ENCODE data around the gene MMAA.
"Not testable (repeated sequence)": the region's sequence is repeated elsewhere in the genome, so short reads cannot be mapped to it uniquely, and the experiment has no call there.

The MMAA gene

DNA sequence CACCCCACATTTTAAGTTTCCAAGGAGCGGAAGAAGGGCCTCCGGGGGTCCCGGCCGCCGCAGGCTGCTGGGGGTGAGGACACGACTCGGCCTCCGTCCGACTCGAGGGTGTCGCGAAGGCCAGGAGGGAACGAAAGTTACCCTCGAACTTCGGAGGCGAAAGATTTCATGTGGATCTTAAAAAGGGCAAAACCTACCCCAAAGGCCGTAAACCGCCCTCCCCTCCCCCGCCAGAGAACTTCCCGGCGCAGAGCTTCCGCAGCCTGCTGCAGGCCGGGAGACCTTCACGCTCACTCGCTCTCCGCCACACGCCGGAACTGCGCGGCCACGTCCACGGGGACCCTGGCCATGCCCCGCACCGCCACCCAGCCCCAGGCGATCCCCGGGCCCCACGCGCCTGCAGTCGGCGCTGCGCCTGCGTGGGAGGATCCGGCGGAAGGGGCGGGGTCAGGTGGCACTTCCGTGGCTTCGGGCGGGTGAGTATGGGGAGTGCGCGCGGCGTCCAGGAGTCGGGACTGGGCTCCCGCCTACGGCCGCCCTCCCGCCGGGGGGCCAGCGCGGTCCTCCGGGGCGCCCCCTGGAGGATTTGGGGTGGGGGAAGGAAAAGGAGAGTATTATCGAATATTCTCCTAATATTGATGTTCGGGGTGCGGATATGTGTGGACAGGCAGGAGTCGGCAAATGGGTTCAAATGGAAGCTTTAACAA lies at the start of gene MMAA:
TSS of gene MMAA (plus strand) at position 454 of the 707 bp plus-strand sequence. CDS start 19,755 bp downstream, outside the sequence.
- DNase-seq (ENCODE audit: low read depth) = peak; percentile 97

DNA sequence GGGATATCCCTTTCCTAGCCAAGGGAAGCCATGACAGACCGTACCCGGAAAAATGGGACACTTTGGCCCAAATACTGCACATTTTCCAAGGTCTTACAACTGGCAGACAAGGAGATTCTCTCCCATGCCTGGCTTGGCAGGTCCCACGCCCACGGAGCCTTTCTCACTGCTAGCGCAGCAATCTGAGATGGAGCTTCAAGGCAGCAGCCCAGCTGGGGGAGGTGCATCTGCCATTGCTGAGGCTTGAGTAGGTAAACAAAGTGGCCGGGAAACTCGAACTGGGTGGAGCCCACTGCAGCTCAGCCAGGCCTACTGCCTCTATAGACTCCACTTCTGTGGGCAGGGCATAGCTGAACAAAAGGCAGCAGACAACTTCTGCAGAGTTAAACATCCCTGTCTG lies 44.6 kb upstream of the MMAA start:
- DNase-seq (ENCODE audit: low read depth) = not testable (repeated sequence)

DNA sequence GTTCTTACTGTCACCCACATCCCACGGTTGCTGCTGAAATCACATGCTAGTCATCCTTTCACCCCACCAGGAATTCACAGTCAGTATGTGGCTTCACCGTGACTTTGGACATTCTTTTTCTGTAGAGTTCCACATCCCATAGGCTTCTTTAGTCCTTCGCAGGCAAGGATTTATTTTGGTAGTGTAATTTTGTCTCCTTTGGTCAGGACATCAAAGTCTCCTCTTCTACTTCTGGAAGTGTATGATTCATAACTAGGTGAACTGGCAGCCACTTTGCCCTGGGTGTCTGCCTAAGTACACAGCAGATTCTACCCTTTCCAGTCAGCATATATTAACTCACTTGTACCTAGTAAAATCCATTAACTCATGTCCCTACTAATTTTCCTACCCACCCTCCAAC lies 38.3 kb upstream of the MMAA start:
- no peak for DNase-seq (ENCODE audit: low read depth)

DNA sequence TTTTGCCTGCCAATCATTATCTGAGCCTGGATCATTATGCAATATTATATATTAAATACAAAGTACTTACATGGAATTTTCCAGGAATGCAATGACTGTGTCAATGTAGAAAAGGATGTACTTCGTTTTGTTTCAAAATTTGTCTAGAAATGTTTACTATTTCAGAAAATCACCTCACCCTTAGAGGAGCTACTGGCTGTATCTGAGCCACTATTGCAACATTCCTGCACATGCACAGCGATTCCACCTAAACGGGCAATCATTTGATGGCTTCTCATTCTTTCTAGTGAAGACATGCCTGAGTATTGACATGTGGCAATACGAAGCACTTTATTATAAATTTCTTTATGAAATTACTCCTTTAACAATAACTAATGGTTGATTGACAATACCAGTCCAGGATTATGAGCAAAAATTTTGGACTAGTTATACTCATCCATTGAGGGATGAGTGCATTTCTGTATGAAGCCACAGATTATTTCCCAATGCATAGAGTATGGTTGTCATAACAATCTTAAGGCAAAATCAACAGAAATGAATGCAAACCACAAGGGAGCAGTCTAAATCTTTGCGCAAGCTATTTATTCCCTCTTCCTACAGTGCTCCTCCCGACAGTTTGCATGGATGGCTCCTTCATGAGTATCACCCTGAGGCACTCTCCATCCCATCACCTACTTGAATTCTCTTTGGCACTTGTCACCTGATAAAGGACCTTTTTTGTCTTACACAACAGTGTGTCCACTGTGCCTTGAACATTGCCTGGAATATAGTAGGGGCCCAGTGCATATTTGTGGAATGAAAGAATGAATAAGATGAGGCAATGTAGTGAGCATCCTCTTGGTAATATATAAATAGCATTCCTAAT lies 35.8 kb upstream of the MMAA start:
- no peak for DNase-seq (ENCODE audit: low read depth)

DNA sequence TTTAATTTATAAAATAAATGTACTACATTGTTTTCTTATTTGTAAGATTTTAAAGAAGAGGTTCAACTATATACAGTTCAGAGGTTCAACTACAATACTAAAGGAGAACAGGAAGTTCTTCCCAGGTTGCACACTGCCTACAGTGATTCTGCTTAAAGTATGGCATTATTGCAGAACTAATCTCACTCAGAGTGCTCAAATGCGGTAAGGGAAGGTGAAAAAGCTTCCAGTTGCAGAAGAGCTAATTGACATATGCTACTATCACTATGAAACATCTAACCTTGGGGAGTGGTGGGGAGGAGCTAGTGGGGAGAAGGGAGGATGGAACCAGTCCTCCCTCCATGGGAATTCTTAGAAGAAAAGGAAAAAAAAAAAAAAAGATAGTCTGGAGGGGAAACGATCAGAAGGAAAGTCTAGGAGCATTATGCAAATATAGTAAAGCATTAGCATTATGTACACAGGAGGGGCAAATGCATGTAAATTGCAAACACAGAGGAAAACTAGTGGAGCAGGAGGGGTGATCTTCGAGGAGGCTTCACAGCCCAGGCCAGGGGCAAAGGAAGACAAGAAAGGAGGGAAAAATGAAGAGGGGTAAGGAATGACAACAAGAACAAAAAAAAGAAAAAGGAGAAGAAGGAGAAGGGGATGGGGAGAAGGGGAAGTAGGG lies 32.0 kb upstream of the MMAA start:
- no peak for DNase-seq (ENCODE audit: low read depth)

DNA sequence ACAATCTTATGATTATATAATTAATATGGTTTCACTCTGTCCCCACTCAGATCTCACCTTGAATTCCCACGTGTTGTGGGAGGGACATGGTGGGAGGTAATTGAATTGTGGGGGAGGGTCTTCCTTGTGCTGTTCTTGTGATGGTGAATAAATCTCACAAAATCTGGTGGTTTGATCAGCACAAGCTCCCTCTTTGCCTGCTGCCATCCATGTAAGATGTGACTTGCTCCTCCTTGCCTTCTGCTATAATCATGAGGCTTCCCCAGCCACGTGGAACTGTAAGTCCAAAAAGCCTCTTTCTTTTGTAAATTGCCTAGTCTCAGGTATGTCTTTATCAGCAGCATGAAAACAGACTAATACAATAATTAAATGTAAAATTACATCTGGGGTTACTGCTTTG lies 29.8 kb upstream of the MMAA start:
- DNase-seq (ENCODE audit: low read depth) = not testable (repeated sequence)

DNA sequence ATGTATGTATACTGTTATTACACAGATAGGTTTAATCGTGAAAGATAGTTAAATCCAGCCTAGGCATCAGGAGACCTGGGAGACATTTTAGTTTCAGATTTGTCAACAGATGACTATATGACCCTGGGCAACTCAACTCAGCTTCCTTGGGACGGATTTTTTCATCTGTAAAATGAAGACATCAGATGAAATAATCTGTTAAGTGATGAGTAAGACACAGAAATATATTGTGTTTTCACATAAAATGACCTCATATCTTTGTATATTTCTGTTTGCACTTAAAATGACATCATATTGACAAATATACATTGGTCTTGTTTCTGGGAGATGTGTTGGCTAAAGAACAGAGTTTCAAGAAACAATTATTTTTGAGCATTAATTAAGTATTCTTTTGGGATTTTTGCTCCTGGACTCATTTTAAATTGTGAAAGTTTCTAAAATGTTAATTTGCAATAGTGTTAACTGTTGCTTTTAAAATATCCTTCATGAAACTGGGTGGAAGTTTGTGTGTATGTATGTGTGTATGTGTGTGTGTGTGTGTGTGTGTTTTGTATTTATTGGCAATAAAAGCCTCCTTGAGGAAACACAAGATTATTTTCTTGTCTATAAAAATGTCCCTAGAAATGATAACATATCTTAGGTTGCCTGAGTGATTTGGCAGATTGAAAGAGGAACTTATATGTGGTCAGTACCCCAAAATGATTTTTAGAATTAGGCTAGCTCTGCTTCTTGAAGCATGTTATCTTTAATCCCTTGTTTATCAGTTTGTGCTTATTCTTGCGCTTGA lies 29.1 kb upstream of the MMAA start:
- no peak for DNase-seq (ENCODE audit: low read depth)

DNA sequence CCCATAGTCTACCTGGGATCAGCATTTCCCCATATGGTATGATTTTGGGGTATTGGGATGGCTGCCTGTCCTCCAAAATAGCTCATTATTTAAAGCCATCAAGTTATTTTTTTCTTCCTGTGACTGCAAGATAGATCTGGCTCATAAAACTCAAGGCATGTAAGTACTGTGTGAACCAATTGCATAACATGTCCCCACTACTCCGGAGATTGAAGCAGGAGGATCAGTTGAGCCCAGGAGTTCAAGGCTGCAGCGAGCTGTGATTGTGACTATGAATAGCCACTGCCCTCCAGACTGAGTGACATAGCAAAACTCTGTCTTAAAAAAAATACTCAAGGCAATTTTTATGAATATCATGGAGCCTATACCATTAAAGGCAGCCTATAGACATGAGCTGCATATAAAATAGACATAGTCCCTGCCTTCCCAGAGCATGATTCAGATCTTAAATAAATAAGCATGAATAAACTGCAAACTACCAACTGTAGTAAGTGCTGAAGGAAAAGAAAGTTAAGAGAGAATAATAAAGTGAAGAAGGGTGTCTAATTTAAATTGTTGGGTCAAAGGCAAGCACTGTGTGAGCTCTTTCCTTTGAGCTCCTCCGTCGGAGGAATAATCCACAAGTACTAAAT lies 16.9 kb upstream of the MMAA start:
- no peak for DNase-seq (ENCODE audit: low read depth)

DNA sequence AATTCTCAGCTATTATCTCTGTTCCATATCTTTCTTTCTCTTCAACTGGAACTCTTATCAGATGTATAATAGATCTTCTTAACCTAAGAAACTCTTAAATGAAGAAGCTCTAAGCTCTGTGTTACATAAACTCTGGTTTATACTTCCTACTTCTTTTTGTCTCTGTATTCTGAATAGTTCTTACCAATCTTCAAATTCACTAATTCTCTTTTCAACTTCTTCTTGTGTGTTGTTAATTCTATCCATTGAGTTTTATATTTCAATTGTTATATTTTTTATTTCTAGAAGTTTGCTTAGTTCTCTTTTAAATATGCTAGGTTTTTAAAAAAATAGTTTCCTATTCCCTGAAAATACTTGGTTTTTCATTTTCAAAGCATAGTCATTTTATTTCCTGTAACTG lies 13.2 kb upstream of the MMAA start:
- DNase-seq (ENCODE audit: low read depth) = no peak

DNA sequence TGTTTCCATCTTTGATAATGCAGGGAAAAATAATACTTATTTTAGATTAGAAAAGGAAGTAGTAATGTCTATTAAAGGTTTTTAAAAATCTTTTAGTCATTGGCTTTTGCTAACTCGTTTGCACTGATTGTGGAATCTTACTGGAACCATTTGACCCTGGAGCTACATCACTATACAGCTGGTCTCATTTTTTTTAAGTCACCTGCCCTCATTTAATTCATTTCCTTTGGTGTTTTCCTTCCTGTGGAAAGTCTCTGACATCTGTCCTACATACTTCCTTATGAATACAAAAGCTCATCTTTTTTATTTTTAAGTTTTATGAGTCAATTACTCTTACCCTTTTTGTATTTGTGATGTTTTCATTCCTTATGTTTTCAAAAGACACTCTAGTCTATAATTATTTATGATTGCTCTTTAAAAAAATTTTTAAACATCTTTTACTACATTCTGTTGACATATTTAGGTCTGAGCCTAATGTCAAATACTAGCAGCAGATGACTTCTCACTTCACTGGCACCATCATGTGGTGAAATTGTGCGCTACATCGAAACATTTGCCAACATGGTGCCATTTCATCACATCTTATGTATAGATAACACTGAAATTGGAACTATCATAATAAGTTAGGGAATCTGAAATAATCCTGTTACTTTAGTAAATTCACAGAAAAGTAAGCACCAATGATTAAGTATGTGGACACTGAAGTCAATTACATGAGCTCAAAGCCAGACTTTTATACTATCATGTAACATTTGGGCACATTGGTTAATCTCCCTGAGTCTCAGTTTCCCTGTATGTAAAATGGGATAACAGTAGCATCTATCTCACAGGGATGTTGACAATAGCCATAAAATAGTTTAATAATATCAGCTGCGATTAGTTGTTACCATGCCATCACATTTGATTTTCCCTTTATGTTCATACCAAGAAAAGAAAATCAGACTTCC lies 9.4 kb upstream of the MMAA start:
- DNase-seq (ENCODE audit: low read depth) = peak; percentile 65

DNA sequence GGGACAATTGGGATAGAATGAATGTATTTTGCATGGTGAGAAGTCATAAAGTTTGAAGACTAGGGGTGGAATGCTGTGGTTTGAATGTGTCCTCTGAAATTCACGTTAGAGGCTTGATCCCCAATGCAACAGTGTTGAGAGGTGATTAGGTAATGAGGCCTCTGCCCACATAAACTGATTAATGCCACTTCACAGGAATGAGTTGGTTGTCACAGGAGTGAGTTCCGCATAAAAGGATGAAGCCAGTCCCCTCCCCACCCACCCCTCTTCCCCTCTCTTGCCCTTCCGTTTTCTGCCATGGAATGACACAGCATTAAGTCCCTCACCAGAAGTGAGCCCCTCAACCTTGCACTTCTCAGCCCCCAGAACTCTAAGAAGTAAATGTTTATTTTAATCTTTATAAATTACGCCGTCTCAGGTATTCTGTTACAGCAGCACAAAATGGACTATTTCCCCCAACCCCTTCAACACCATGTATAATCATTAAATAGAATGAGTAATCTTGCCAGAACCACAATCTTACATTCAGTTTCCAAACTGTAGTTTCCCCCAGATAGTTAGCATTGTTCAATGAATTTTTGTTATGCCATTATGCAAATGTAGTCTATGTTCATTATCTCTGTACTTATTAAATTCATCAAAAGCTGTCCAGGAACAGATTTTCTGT lies 5.5 kb upstream of the MMAA start:
- no peak for DNase-seq (ENCODE audit: low read depth)

DNA sequence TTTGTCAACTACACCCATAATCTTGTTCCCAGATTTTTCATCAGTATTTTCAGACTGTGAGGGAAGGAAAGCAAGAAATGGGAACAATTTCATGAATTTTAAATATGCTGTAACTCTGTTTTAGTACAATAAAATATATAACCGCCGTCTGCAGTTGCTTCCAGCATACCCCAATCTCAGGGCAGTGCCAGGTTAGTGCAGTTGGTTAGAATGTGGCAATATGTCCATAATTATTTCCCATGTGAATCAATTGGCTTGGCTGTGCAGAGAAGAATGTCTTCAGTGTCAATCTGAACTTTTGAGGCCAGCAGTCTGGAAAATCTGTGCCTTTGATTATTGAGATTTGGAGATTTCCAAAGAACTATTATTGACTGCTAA lies 5.0 kb upstream of the MMAA start:
- DNase-seq (ENCODE audit: low read depth) = no peak

DNA sequence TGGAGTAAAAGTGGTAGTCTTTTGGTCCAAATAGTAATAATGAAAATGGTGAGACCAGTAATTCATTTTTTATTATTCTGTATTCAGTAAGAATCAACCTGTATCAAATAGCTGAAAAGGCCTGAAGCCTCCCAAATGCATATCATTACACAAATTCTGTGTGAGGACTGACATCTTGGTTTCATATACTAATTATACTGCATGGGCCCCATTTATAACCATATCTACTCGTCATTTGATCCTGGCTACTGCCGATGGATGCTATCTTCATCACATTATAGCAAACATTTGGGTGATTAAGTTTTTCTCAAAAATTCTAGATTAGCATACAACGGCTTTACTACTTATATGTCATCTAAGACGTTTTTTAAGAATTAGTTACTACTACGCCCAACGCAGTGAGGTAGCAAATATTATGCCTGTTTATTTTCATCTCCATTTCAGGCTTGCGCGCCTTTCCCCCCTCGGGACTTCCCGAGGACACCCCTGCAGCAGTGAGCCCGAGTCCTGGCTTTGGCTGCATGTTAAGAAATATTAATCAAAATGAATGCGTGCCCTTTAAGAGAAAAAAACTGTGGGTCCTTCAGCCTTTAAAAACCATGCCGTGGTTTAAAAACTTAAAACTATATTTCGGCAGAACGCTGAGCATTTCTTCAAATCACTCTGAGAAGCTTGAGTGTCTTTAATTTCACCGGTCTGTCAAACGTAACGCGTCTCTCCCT lies 814 bp upstream of the MMAA start:
- DNase-seq (ENCODE audit: low read depth) = peak; percentile 10

DNA sequence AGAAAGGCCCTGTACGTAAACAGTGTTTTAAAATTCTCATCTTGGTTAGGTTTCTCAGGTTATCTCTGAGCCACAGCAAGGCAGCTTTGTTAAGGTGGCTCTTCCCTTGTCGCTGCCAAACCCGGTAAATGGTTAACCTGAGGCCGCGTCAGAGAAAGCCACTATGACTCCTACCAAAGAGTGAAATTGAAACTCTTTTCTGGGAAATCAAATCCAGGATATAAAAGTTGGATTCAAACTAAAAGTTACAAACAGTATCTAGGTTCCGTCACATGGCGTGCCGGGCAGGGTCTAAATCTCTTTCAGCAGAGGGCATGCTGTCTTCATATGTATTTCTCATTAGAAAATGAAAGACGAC lies 433 bp downstream of the MMAA start:
- DNase-seq (ENCODE audit: low read depth) = peak; percentile 62

DNA sequence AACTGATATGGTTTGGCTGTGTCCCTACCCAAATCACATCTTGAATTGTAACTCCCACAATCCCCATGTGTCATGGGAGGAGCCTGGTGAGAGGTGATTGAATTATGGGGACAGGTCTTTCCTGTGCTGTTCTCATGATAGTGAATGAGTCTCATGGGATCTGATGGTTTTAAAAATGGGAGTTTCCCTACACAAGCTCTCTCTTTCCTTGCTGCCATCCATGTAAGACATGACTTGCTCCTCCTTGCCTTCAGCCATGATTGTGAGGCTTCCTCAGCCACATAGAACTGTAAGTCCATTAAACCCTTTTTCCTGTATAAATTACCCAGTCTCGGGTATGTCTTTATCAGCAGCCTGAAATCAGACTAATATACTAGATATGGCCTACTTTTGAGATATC lies 2.9 kb downstream of the MMAA start:
- not testable (repeated sequence) for DNase-seq (ENCODE audit: low read depth)

DNA sequence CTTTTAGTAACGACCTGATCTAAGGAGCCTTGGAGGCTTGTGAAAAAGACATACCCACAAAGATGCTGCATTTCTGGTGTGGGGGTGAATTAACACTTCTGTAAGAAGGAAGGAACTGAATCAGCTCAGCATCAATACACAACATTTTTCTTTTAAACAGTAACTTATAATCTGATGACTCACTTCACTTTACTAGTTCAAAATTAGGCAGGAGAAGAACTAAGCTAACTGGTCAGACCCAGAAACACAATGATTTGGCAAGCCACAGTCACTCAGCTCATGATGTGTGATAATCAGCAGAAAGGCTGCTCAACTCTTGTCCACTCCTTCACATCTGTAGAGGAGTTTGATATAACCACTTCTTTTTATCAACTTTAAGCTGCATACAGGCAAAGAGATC lies 4.6 kb downstream of the MMAA start:
- DNase-seq (ENCODE audit: low read depth) = no peak

DNA sequence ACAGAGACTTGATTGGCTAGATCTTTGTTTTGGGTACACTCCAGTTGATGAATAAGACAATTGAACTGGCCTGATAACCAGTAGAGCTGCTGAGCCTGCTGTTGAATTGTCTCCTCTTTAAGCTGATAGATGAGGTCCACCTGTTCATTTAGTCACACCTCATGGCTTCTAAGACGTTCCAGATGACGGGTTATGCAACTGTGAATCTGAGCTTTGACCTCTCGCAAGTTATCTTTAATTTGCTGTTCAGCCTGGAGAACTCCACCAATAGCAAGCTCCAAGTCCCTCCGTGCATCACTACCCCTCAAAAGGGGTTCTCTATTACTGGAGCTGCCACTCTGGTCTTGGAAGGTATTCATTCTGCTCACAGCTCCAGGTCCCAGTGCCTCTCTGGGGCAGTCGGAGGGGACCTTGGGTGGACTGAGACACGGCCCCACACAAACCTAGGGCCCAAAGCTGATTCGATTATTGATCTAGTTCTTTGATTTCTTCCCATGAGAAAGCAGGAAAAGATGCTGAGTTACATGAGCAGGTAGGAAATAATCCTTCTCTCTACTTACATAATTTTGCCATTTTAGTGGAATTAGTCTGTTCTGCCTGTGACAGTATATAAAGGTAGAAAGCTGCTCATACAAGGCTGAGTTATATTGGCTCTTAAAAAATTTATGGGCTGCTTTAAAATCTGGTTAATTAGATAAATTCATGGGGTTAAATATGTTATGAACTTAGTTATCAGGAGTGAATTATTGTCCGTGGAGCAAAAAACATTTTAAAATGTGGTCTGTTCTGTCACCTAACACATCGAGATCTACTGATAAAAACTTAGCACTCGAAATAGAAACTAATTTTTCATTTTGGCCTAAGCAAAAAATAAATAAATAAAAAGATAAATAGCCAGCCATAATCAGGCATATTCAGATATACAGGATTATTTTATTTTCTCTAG lies 6.8 kb downstream of the MMAA start:
- no peak for DNase-seq (ENCODE audit: low read depth)

DNA sequence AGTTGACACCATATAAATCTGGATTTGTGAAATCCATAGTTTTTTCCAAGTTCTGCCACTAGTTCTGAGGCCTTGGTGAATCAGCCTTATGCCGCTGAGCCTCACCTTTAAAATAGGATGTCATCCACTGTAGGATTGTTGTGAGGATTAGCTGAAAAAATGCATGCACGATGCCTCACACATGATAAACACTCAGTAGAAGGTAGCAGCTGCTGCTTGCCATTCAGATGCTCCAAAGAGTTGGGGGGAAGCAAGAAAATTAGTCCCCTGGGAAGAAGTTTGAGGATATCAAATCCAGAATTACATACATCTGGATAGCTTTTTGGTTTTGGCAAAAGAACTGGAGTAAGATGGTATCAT lies 7.4 kb downstream of the MMAA start:
- no peak for DNase-seq (ENCODE audit: low read depth)

Data from activated T-cell treated with anti-CD3 and anti-CD28 coated beads for 24 hours (primary cell).